KMS-11 (cell line): ENCODE data around the gene MEIS1.

Experiments used
- H2AFZ ChIP-seq: fragments of 200-600 bp; sonication (generic); 2 replicates; pipeline ENCODE4 v1.6.1; 2016; ENCODE audit warnings: antibody characterized with exemption, mixed run types, low read depth
- H3K27ac ChIP-seq: fragments of 200-600 bp; sonication (generic); 2 replicates; pipeline ENCODE4 v1.6.1; 2016; ENCODE audit warnings: mild to moderate bottlenecking, mixed run types
- H3K27me3 ChIP-seq: fragments of 200-600 bp; sonication (generic); 2 replicates; pipeline ENCODE4 v1.6.1; 2017; ENCODE audit warnings: mild to moderate bottlenecking, low read depth, mixed run types, moderate library complexity; ENCODE audit not compliant: insufficient read depth
- H3K36me3 ChIP-seq: fragments of 200-600 bp; sonication (generic); 2 replicates; pipeline ENCODE4 v1.6.1; 2017; ENCODE audit warnings: mild to moderate bottlenecking, mixed run types; ENCODE audit not compliant: insufficient read depth
- H3K4me1 ChIP-seq: fragments of 200-600 bp; sonication (generic); 2 replicates; pipeline ENCODE4 v1.6.1; 2016; ENCODE audit warnings: mild to moderate bottlenecking, low read depth, mixed run types; ENCODE audit not compliant: poor library complexity, severe bottlenecking
- H3K4me2 ChIP-seq: fragments of 200-600 bp; sonication (generic); 2 replicates; pipeline ENCODE4 v1.7.0; 2016; ENCODE audit warnings: mild to moderate bottlenecking, mixed run types
- H3K4me3 ChIP-seq: fragments of 200-600 bp; sonication (generic); IDR thresholded peaks from 2 replicates; pipeline ENCODE4 v1.6.1; 2017; ENCODE audit warnings: low read depth, low read length, mixed read lengths; ENCODE audit not compliant: insufficient read depth
- H3K79me2 ChIP-seq: fragments of 200-600 bp; sonication (generic); 2 replicates; pipeline ENCODE4 v1.6.1; 2016; ENCODE audit warnings: low read depth, mixed run types; ENCODE audit not compliant: insufficient read depth
- H3K9ac ChIP-seq: fragments of 200-600 bp; sonication (generic); 2 replicates; pipeline ENCODE4 v1.6.1; 2016; ENCODE audit warnings: mild to moderate bottlenecking, mixed run types
- H4K20me1 ChIP-seq: fragments of 200-600 bp; sonication (generic); 2 replicates; pipeline ENCODE4 v1.6.1; 2016; ENCODE audit warnings: mild to moderate bottlenecking, mixed run types; ENCODE audit not compliant: insufficient read depth
- CTCF ChIP-seq: fragments of 200-600 bp; sonication (generic); conservative IDR thresholded peaks from 2 replicates; pipeline ENCODE4 v1.6.1; 2017; ENCODE audit warnings: low read depth, mild to moderate bottlenecking, antibody characterized with exemption, low read length, moderate library complexity, mixed read lengths

MEIS1 gene

GRCh38 chr2:66414896-66415295 is 20.0 kb upstream of the MEIS1 start:
- Histone ChIP-seq H3K4me3 (no peak overlapping the region), H3K27me3 (no peaks in the 10 kb centered on the region), H3K4me2 (no peak overlapping the region)

DNA sequence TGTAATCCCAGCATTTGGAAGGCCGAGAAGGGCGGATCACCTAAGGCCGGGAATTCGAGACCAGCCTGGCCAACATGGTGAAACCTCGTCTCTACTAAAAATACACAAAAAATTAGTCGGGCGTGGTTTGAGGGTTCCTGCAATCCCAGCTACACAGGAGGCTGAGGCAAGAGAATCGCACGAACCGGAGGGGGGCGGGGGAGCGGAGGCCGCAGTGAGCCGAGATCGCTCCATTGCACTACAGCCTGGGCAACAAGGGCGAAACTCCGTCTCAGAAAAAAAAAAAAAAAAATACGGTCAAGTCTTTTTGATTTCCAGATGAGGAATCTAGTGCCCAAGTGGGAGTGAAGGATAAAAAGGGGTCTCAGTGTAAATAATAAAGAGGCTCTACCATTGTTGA is 16.5 kb upstream of the MEIS1 start:
- Histone ChIP-seq H3K27ac (no peak overlapping the region), H4K20me1 (no peaks in the 10 kb centered on the region), H3K79me2 (no peaks in the 10 kb centered on the region), H3K4me3 (no peak overlapping the region), H3K4me2 (no peak overlapping the region), H3K36me3 (no peaks in the 10 kb centered on the region), H3K9ac (no peak overlapping the region), H2AFZ (no peak overlapping the region), H3K4me1 (no peaks in the 10 kb centered on the region), H3K27me3 (no peaks in the 10 kb centered on the region)
- TF ChIP-seq CTCF = no peak

More at GRCh38 chr2:66414896-66415295, 20.0 kb upstream of the MEIS1 start:
- Histone ChIP-seq H3K36me3 (no peaks in the 10 kb centered on the region; the same call in 1 of the 2 replicates), H4K20me1 (no peaks in the 10 kb centered on the region), H3K79me2 (no peaks in the 10 kb centered on the region), H2AFZ (no peak overlapping the region), H3K27ac (no peak overlapping the region), H3K4me1 (no peaks in the 10 kb centered on the region), H3K9ac (no peak overlapping the region)
- TF ChIP-seq CTCF = no peak

- Histone ChIP-seq H3K27me3 (no peaks in the 10 kb centered on the region), H3K27ac (no peak overlapping the region), H2AFZ (no peak overlapping the region)
These were observed 13.3 kb upstream of the MEIS1 start for GRCh38 chr2:66421612-66422011.

DNA sequence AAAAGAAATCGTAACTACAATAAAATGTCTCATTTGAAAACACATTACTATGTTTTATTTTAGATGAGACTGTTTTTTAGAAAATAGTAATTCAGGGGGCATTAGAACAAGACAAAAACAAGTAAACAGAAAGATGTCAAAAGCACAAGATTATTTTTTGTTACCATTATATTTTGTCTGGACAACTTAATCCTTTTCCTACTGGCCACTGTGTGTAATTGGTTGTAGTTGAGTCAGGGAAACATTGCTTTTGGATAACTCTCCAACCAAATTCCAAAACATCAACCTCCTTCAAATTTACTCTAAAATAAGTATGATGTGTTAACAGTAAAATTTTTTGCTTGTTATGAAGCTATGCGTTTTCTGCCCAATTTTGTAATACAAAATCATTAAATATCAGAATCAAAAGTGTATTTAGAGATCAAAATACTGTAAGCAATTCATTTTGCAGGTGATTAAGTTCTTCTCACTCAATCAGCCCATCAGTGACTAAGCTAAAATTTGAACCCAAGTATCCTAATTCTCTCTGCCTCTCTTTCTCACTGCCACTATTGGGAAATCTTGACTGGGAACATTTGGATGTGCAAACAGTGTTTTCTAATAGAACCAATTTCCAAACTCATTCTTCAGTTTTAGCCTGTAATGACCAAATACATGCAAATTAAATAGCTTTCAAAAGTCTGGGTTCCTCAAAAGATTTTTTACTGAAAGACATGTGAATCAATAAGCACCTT is 11.4 kb upstream of the MEIS1 start:
- H3K4me3 ChIP-seq = no peak overlapping the region
- TF ChIP-seq CTCF = no peak
- H4K20me1 ChIP-seq = no peaks in the 10 kb centered on the region
- H3K4me2 ChIP-seq = no peak overlapping the region
- no peaks in the 10 kb centered on the region for H3K27me3 ChIP-seq
- H2AFZ ChIP-seq = no peak overlapping the region
- H3K4me1 ChIP-seq = no peaks in the 10 kb centered on the region
- H3K27ac ChIP-seq = no peak overlapping the region
- no peaks in the 10 kb centered on the region for H3K79me2 ChIP-seq
- no peaks in the 10 kb centered on the region for H3K36me3 ChIP-seq
- no peak overlapping the region for H3K9ac ChIP-seq

More at GRCh38 chr2:66421612-66422011, 13.3 kb upstream of the MEIS1 start:
- no peak overlapping the region for H3K4me3 ChIP-seq
- no peaks in the 10 kb centered on the region for H3K79me2 ChIP-seq
- H3K9ac ChIP-seq = no peak overlapping the region
- H3K36me3 ChIP-seq = no peaks in the 10 kb centered on the region
- H4K20me1 ChIP-seq = no peaks in the 10 kb centered on the region
- TF ChIP-seq CTCF = no peak
- no peaks in the 10 kb centered on the region for H3K4me1 ChIP-seq
- no peak overlapping the region for H3K4me2 ChIP-seq
